ENCODE data around the gene IL16.

IL16 gene

GRCh38 chr15:81299630-81300273 is 103.1 kb downstream of the IL16 start:
- in situ Hi-C loops (cut with HindIII; ENCODE audit: low sequenced_read_pairs), result no loop called here
- TF ChIP-seq, protein P1, sequence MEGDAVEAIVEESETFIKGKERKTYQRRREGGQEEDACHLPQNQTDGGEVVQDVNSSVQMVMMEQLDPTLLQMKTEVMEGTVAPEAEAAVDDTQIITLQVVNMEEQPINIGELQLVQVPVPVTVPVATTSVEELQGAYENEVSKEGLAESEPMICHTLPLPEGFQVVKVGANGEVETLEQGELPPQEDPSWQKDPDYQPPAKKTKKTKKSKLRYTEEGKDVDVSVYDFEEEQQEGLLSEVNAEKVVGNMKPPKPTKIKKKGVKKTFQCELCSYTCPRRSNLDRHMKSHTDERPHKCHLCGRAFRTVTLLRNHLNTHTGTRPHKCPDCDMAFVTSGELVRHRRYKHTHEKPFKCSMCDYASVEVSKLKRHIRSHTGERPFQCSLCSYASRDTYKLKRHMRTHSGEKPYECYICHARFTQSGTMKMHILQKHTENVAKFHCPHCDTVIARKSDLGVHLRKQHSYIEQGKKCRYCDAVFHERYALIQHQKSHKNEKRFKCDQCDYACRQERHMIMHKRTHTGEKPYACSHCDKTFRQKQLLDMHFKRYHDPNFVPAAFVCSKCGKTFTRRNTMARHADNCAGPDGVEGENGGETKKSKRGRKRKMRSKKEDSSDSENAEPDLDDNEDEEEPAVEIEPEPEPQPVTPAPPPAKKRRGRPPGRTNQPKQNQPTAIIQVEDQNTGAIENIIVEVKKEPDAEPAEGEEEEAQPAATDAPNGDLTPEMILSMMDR (IDR thresholded peaks at IDR 0.05; ENCODE audit: low read depth, low read length, missing control alignments), result no peak
- H3K4me3 ChIP-seq (ENCODE audit: low read depth, low read length), result no peak overlapping the region
- DNase-seq (ENCODE audit: low read depth), result no peak

GRCh38 chr15:81301385-81301784 is 104.7 kb downstream of the IL16 start:
- TF ChIP-seq, protein P1 (IDR thresholded peaks at IDR 0.05; ENCODE audit: low read depth, low read length, missing control alignments), result no peak
- in situ Hi-C loops (cut with HindIII; ENCODE audit: low sequenced_read_pairs), result no loop called here
- H3K4me3 ChIP-seq (ENCODE audit: low read depth, low read length), result no peak overlapping the region
- DNase-seq (ENCODE audit: low read depth), result no peak

DNA sequence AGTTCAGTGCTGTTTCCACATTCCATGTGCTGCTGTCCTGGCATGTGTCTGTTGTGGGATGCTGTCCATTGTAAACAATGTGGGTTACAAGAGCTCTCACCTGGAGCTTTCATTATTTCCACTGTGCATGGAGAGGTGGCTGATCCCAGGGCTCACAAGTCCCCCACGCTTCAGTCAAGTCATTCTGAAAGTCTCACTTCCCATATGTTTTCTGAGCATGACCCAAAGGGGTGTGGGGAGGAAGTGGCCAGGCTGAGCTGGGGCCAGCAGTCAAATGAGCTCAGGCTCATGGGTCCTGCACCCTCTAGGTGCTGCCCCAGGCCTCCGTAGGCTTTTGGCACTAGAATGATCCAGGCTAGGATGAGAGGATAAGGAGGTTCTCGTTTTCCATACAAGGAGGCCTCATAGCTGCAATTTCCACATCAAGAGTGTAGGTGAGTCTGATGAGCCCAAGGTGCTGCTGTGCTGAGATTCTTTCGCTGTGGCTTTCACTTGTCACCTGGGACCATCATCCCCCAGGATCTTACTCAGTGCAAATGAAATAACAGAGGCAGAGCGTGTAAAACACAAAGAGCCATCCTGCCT is 105.2 kb downstream of the IL16 start:
- TF ChIP-seq, protein P1 (IDR thresholded peaks at IDR 0.05; ENCODE audit: low read depth, low read length, missing control alignments), result no peak
- in situ Hi-C loops (cut with HindIII; ENCODE audit: low sequenced_read_pairs), result no loop called here
- DNase-seq (ENCODE audit: low read depth), result no peak
- no peak overlapping the region for H3K4me3 ChIP-seq (ENCODE audit: low read depth, low read length)

DNA sequence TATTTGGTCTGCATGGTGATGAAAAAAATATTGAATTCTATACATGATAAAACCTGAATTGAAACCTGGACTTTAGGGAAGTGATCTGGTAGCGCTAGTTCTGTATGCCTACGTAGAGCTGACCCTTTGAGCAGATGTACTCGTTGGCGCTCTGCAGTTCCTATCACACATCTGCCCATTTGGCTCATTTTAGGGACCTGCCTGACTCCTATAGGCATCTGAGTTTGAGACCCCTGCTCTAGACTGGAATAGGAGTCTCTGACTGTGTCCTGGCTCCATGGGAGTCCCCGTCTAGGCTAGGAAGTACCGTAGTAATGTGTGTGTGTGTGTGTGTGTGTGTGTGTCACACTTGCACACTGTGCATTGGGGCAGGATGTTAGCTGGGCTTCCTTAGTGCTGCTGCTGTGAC is 106.0 kb downstream of the IL16 start:
- in situ Hi-C loops (cut with HindIII; ENCODE audit: low sequenced_read_pairs), result no loop called here
- no peak for DNase-seq (ENCODE audit: low read depth)
- no peak overlapping the region for H3K4me3 ChIP-seq (ENCODE audit: low read depth, low read length)
- TF ChIP-seq, protein P1 (IDR thresholded peaks at IDR 0.05; ENCODE audit: low read depth, low read length, missing control alignments), result no peak

- H3K4me3 ChIP-seq (ENCODE audit: low read depth, low read length), result no peak overlapping the region
- TF ChIP-seq, protein P1 (IDR thresholded peaks at IDR 0.05; ENCODE audit: low read depth, low read length, missing control alignments), result no peak
- in situ Hi-C loops (cut with HindIII; ENCODE audit: low sequenced_read_pairs), result no loop called here
- DNase-seq (ENCODE audit: low read depth), result no peak
These were observed 106.9 kb downstream of the IL16 start for GRCh38 chr15:81303244-81304225.

DNA sequence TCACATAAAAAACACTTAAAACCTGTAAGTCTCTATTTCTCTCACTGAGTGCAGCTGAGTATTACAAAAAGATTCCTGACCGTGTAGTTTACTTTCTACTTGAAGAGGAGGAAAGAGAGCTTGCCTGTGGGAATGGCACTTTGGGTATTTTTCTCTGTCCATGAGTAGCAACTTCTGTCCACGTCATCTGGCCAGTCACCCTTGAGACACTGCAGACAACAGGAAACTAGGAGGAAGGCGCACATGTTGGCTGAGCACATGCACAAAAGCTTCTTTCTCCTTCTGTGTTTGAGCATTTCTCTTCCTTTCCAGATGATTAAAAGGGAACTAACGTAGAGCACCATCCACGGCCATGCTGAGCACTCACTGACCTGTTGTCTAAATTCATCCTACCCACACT is 107.5 kb downstream of the IL16 start:
- TF ChIP-seq, protein P1 (IDR thresholded peaks at IDR 0.05; ENCODE audit: low read depth, low read length, missing control alignments), result no peak
- DNase-seq (ENCODE audit: low read depth), result no peak

More for the DNA sequence above, 107.5 kb downstream of the IL16 start:
- in situ Hi-C loops (cut with HindIII; ENCODE audit: low sequenced_read_pairs), result no loop called here
- no peak overlapping the region for H3K4me3 ChIP-seq (ENCODE audit: low read depth, low read length)

Data from astrocyte of the cerebellum (primary cell).